Measurements from ENCODE around the gene FBXO24.

DNA sequence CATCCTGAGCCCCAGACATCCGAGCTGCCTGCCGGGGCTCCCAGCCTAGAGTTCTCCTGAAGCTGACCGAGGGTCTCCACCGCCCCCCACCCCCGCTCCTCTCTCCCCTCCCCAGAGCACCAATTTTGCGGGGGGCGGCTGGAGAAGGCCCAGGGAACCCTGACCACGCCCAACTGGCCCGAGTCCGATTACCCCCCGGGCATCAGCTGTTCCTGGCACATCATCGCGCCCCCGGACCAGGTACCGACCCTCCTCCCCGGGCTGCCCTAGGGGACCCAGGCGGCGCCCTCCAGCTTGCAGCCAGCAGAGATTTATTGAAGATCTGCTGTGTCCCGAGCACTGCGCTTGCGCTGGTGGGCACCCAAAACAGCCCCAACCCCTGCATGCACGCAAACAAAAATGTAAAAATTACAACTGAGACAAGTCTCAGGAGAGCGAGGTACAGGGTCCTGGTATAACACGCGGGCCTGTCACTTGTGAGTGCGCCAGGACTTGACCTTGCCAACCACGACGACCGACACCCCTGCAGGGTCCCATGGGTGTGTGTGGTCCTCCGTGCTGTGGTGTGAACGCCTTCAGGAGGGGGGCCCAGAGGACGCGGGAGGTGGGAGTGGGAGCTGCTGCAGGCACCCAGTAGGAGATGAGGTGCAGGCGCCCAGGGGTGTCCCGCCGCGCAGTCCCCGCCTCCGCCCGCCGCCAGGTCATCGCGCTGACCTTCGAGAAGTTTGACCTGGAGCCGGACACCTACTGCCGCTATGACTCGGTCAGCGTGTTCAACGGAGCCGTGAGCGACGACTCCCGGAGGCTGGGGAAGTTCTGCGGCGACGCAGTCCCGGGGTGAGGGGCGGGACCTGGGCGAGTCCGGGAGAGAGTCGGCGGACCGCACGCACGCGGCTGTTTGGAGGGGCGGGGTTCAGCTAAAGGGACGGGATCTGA is 19.1 kb downstream of the FBXO24 start:
- TF ChIP-seq, protein P1, sequence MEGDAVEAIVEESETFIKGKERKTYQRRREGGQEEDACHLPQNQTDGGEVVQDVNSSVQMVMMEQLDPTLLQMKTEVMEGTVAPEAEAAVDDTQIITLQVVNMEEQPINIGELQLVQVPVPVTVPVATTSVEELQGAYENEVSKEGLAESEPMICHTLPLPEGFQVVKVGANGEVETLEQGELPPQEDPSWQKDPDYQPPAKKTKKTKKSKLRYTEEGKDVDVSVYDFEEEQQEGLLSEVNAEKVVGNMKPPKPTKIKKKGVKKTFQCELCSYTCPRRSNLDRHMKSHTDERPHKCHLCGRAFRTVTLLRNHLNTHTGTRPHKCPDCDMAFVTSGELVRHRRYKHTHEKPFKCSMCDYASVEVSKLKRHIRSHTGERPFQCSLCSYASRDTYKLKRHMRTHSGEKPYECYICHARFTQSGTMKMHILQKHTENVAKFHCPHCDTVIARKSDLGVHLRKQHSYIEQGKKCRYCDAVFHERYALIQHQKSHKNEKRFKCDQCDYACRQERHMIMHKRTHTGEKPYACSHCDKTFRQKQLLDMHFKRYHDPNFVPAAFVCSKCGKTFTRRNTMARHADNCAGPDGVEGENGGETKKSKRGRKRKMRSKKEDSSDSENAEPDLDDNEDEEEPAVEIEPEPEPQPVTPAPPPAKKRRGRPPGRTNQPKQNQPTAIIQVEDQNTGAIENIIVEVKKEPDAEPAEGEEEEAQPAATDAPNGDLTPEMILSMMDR (IDR thresholded peaks at IDR 0.05; ENCODE audit: low read length): no peak
- TF ChIP-seq EZH2 (IDR thresholded peaks at IDR 0.05; ENCODE audit: borderline replicate concordance, low read length): no peak

All from OCI-LY1 (cell line).